ENCODE measurements around the gene REEP2.

DNA sequence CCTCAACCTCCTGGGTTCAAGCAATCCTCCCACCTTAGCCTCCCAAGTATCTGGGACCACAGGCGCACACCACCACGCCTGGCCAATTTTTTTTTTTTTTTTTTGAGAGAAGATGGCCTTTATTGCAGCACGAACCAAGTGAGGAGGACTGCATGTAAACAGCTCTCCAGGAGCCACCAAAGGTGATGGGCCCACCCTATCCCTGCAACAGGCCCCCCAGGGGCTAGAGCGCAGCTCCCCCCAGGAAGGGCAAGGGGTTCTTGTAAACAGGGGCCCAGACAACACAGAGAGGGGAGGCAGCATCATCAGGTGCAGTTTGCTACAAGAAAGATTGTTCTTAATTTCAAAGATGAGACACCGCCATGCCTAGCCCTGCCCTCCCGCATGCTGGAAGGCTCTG is 13.9 kb downstream of the REEP2 start:
- TF ChIP-seq, protein P1, sequence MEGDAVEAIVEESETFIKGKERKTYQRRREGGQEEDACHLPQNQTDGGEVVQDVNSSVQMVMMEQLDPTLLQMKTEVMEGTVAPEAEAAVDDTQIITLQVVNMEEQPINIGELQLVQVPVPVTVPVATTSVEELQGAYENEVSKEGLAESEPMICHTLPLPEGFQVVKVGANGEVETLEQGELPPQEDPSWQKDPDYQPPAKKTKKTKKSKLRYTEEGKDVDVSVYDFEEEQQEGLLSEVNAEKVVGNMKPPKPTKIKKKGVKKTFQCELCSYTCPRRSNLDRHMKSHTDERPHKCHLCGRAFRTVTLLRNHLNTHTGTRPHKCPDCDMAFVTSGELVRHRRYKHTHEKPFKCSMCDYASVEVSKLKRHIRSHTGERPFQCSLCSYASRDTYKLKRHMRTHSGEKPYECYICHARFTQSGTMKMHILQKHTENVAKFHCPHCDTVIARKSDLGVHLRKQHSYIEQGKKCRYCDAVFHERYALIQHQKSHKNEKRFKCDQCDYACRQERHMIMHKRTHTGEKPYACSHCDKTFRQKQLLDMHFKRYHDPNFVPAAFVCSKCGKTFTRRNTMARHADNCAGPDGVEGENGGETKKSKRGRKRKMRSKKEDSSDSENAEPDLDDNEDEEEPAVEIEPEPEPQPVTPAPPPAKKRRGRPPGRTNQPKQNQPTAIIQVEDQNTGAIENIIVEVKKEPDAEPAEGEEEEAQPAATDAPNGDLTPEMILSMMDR (IDR thresholded peaks at IDR 0.05), result no peak
- no peak for TF ChIP-seq POLR2A (IDR thresholded peaks at IDR 0.05)

All from thyroid gland (tissue), 4 donors.